ENCODE results near the gene MAS1. TPM values are rescaled to one million over a fixed set of nuclear protein-coding genes. Genes with fewer than 3 reads are reported as not detected.

Gene MAS1
- total and polyA plus RNA-seq, 2 experiments from 2014 or later: 0.03 TPM; not detected in 1

- Histone ChIP-seq H3K4me1 (ENCODE audit: insufficient read depth) (0 out of 2 replicates have a peak, but pooled peaks cover 4% of the 10 kb centered on the region), H3K27ac (ENCODE audit: low read depth) (no peak overlapping the region), H3K4me2 (no peak overlapping the region), H3K36me3 (ENCODE audit: insufficient read depth) (no peaks in the 10 kb centered on the region), H3F3A (replicated peaks; ENCODE audit: low read depth) (no peaks in the 10 kb centered on the region), H2AFZ (no peak overlapping the region), H3K9me2 (ENCODE audit: insufficient read depth) (peaks cover 3% of the 10 kb centered on the region; the same call in 1 of the 2 replicates), H4K20me1 (replicated peaks; ENCODE audit: insufficient read depth) (no peaks in the 10 kb centered on the region), H3K4me3 (no peak overlapping the region), H3K79me2 (replicated peaks; ENCODE audit: insufficient read depth) (no peaks in the 10 kb centered on the region), H3K27me3 (ENCODE audit: insufficient read depth) (no peaks in the 10 kb centered on the region)
- DNase-seq (ENCODE audit: low spot score) (no peak), ATAC-seq (no peak)
- H3K4me3 Mint-ChIP-seq: no peak overlapping the region
- no peak overlapping the region for H3K27ac Mint-ChIP-seq
- H3K4me1 Mint-ChIP-seq: peaks cover 14% of the 10 kb centered on the region; the same call in 2 of the 3 replicates
- TF ChIP-seq EZH2phosphoT487 (IDR thresholded peaks at IDR 0.05; ENCODE audit: unreplicated experiment): no peak
- TF ChIP-seq POLR2AphosphoS5 (IDR thresholded peaks at IDR 0.05; ENCODE audit: low read depth): no peak
- no peak for TF ChIP-seq REST (IDR thresholded peaks at IDR 0.05; ENCODE audit: unreplicated experiment)
- no peak for TF ChIP-seq CREB1 (CRISPR knock-in tag; IDR thresholded peaks at IDR 0.05; ENCODE audit: low read depth)
- TF ChIP-seq CTCF (conservative IDR thresholded peaks at IDR 0.05; ENCODE audit: low read depth in 2 of 2): no peak
- no peak for TF ChIP-seq EZH2 (IDR thresholded peaks at IDR 0.05; ENCODE audit: low read depth, unreplicated experiment)
- TF ChIP-seq STAT1 (IDR thresholded peaks at IDR 0.05; ENCODE audit: unreplicated experiment): no peak
- no peak for TF ChIP-seq NANOG (IDR thresholded peaks at IDR 0.05; ENCODE audit: borderline replicate concordance)
- no peak for TF ChIP-seq ETS1 (IDR thresholded peaks at IDR 0.05)
- TF ChIP-seq ZNF462 (CRISPR knock-in tag; IDR thresholded peaks at IDR 0.05): no peak
- TF ChIP-seq ZNF114 (CRISPR knock-in tag; IDR thresholded peaks at IDR 0.05): no peak
- no peak for TF ChIP-seq ZNF331 (CRISPR knock-in tag; IDR thresholded peaks at IDR 0.05; ENCODE audit: low read depth)
- no peak for TF ChIP-seq JUNB (IDR thresholded peaks at IDR 0.05; ENCODE audit: unreplicated experiment)
- no peaks in the 10 kb centered on the region; the same call in 2 of the 3 replicates for H3K9me3 Mint-ChIP-seq
- H3K27me3 Mint-ChIP-seq (ENCODE audit: insufficient read depth, low read depth, poor library complexity): no peaks in the 10 kb centered on the region
- no peaks in the 10 kb centered on the region for H3K36me3 Mint-ChIP-seq (ENCODE audit: low read depth)
Observed at GRCh38 chr6:159914565-159914923, 23.8 kb downstream of the MAS1 start.
